SK-N-MC (cell line): ENCODE results near the gene AUTS2.

Source experiments
- EZH2 ChIP-seq: fragments of 200-600 bp; sonication (generic); IDR thresholded peaks from one replicate; pipeline ENCODE4 v1.6.1; 2017; ENCODE audit warnings: antibody characterized with exemption
- POLR2AphosphoS5 ChIP-seq: IDR thresholded peaks from 2 replicates; pipeline ENCODE4 v1.6.1; 2012; ENCODE audit warnings: mild to moderate bottlenecking, low read depth, low read length, borderline replicate concordance

DNA sequence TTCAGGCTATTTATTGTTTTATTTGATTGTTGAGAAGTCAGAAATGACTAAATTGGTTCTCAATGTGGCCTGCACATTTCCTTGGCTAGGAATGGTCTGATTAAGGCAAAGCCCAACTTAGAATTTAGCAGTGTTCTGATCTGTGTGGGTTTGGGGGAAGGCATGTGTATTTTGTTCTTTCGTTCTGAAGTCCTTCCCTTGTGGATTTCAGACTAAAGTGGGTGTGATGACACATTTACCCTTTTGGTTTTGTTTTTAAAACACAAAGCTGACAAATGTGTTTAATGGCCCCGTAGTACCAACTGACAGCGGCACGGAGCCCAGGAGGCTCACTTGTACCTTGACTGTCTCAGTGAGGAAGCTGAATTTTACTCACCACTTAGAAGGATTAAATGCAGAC lies 1081.4 kb downstream of the AUTS2 start:
- TF ChIP-seq EZH2 (no peak), POLR2AphosphoS5 (no peak)
